Measurements from ENCODE around the gene CCDC69.

DNA sequence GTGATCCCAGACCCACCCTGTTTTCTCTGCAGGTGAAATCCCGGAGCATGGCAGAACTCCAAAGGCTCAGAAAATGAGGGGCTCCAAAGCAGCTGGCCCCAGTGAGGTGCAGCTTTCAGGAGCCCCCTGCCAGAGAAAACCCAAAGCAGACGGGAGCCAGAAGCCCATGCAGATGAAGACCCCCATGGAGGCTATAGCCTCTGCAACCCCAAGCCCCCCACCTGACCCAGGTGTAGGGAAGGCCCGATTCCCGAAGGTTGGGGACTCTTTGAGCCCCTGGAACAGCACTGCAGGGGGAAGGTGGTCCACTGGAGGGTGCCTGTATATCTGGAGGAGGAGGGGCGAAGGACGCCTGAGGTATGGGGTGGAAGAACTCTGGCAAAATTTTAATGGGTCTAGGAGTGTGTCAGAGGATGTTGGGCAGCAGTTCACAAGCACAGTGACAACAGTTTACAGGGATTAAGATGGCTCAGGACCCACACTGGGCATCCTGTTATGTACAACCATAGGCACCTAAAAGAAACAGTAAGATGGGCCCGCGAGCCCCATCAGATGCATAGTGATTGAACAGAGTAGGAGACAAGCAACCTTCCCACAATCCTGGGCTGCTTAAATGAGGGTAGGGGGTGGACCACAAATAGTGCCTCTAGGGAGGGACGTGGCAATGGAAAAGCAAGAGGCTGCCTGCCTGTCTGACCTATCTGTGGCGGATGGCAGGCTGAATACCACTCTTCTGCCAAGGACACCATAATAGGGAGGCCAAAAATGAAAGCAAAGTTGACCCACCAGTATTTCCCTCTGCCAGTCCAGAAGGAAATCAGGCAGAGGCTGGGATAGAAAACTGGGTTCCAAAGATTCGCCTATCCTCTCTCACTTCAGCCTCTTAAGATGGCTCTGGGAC lies 49.9 kb downstream of the CCDC69 start:
- TF ChIP-seq, protein P1, sequence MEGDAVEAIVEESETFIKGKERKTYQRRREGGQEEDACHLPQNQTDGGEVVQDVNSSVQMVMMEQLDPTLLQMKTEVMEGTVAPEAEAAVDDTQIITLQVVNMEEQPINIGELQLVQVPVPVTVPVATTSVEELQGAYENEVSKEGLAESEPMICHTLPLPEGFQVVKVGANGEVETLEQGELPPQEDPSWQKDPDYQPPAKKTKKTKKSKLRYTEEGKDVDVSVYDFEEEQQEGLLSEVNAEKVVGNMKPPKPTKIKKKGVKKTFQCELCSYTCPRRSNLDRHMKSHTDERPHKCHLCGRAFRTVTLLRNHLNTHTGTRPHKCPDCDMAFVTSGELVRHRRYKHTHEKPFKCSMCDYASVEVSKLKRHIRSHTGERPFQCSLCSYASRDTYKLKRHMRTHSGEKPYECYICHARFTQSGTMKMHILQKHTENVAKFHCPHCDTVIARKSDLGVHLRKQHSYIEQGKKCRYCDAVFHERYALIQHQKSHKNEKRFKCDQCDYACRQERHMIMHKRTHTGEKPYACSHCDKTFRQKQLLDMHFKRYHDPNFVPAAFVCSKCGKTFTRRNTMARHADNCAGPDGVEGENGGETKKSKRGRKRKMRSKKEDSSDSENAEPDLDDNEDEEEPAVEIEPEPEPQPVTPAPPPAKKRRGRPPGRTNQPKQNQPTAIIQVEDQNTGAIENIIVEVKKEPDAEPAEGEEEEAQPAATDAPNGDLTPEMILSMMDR (IDR thresholded peaks at IDR 0.05) = no peak
- TF ChIP-seq EZH2 (IDR thresholded peaks at IDR 0.05; ENCODE audit: borderline replicate concordance, insufficient read depth, low read depth, low read length, poor library complexity, severe bottlenecking) = no peak

Data from B cell (primary cell).